ENCODE data around the gene OXA1L.
"Not testable (repeated sequence)": the region's sequence is repeated elsewhere in the genome, so short reads cannot be mapped to it uniquely, and the experiment has no call there.

OXA1L gene

DNA sequence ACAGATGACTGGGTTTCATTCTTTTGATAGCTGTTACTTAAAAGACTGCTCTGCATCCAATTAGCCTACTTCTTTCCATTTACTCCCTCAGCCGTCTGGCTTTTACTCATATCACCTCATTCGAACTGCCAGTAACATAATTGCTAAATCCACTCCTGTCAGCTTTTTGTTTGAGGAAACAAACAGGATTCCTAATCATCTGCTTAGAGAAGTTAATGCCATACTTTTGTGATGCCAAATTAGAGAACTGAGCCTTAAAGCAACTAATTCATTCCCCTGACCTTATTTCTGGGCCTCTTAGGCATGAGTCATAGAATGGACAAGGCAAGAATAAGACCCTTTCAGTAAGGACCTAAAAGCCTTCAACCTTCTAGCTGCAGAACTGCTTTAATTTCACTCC, 2.9 kb downstream of the OXA1L start:
- Histone ChIP-seq H3K4me1 (ENCODE audit: control insufficient read depth, low read depth, low read length) (peaks cover 10% of the 10 kb centered on the region), H3K9me3 (ENCODE audit: control insufficient read depth, low read depth, low read length) (no peaks in the 10 kb centered on the region), H3K27me3 (ENCODE audit: control insufficient read depth, insufficient read depth, low read length) (no peaks in the 10 kb centered on the region), H3K4me3 (ENCODE audit: low read length) (no peak overlapping the region), H3K9ac (ENCODE audit: low read length) (no peak overlapping the region), H3K36me3 (ENCODE audit: control insufficient read depth, low read depth, low read length) (peaks cover 52% of the 10 kb centered on the region), H3K27ac (ENCODE audit: low read length) (no peak overlapping the region)

DNA sequence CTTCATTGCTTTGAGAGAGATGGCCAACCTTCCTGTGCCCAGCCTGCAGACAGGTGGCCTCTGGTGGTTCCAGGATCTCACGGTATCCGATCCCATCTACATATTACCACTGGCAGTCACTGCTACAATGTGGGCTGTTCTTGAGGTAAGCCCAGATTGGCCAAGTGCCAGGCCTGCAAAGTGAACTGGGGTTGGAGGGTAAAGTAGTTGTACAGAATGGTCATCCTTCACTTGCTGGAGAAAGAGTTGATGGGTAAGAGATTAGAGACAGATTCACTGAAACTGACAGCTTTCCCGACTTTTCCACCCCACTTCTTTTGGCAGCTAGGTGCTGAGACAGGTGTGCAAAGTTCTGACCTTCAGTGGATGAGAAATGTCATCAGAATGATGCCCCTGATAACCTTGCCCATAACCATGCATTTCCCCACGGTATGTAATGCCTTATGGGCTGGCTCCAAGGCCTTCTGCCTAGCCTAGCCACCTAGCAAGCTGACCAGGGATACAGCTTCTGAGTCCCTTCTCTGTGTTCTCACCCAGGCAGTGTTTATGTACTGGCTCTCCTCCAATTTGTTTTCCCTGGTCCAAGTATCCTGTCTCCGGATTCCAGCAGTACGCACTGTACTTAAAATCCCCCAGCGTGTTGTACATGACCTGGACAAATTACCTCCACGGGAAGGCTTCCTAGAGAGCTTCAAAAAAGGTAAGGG, 4.1 kb downstream of the OXA1L start:
- Histone ChIP-seq H3K4me3 (ENCODE audit: low read length) (no peak overlapping the region), H3K4me1 (ENCODE audit: control insufficient read depth, low read depth, low read length) (peaks cover 10% of the 10 kb centered on the region), H3K36me3 (ENCODE audit: control insufficient read depth, low read depth, low read length) (peaks cover 52% of the 10 kb centered on the region), H3K9me3 (ENCODE audit: control insufficient read depth, low read depth, low read length) (no peaks in the 10 kb centered on the region), H3K27me3 (ENCODE audit: control insufficient read depth, insufficient read depth, low read length) (no peaks in the 10 kb centered on the region), H3K27ac (ENCODE audit: low read length) (no peak overlapping the region), H3K9ac (ENCODE audit: low read length) (no peak overlapping the region)

DNA sequence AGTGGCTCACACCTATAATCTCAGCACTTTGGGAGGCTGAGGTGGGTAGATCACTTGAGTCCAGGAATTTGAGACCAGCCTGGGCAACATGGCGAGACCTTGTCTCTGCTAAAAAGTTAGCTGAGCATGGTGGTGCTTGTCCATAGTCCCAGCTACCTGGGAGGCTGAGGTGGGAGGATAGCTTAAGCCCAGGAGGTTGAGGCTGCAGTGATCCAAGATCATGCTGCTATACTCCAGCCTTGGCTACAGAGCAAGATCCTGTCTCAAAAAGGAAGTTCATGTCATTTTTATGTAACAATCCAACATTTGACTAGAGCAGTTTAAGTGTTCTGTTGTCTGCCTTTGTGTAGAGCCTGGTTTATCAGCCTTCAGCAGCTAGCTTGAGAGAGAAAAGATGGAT, 6.2 kb downstream of the OXA1L start:
- no peaks in the 10 kb centered on the region for H3K9me3 ChIP-seq (ENCODE audit: control insufficient read depth, low read depth, low read length)
- H3K9ac ChIP-seq (ENCODE audit: low read length): no peak overlapping the region
- peaks cover 52% of the 10 kb centered on the region for H3K36me3 ChIP-seq (ENCODE audit: control insufficient read depth, low read depth, low read length)
- peaks cover 2% of the 10 kb centered on the region for H3K4me1 ChIP-seq (ENCODE audit: control insufficient read depth, low read depth, low read length)
- no peak overlapping the region for H3K4me3 ChIP-seq (ENCODE audit: low read length)
- no peaks in the 10 kb centered on the region for H3K27me3 ChIP-seq (ENCODE audit: control insufficient read depth, insufficient read depth, low read length)
- H3K27ac ChIP-seq (ENCODE audit: low read length): no peak overlapping the region

DNA sequence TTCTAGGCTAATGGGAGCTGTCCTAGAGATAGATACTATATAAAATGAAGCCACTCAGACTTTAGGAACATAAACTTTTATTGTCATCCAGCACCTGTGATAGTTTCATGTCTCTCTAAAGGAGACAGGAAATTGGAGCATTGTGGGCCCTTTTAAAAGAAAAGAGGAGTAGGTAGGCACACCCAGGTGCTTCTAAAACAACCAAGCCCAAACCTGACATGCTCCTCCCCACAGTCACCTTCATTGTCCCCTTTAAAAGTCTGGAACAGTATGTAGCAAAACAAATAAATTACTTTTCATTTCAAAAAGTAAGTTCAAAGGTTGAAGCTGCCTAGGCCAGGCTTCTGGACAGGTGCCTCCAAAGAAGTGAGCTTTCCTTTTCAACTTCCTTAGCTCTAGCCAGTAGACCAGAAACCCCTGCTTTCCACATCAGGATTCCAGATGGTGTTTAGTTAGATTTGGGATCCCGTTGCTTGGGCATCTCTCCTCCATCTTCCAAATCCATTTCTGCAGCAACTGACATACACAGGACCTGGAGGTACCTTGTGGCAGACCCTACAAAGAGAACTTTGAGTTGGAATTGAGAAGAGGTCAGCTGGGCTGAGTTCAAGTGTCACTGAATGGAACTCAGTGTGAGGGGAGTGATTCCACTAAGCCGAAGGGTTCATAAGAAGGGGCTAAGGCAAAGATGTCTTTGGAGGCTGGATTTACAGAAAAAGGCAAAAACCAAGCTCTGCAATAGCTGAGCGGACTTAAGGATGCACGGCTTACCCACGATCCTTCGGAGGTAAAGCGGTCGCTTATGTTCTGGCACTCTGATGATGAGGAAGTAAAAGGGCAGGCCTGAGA, 6.9 kb downstream of the OXA1L start:
- Histone ChIP-seq H3K4me3 (ENCODE audit: low read length) (no peak overlapping the region), H3K9me3 (ENCODE audit: control insufficient read depth, low read depth, low read length) (no peaks in the 10 kb centered on the region), H3K9ac (ENCODE audit: low read length) (no peak overlapping the region), H3K27me3 (ENCODE audit: control insufficient read depth, insufficient read depth, low read length) (no peaks in the 10 kb centered on the region), H3K36me3 (ENCODE audit: control insufficient read depth, low read depth, low read length) (peaks cover 48% of the 10 kb centered on the region), H3K27ac (ENCODE audit: low read length) (no peak overlapping the region), H3K4me1 (ENCODE audit: control insufficient read depth, low read depth, low read length) (no peaks in the 10 kb centered on the region)

DNA sequence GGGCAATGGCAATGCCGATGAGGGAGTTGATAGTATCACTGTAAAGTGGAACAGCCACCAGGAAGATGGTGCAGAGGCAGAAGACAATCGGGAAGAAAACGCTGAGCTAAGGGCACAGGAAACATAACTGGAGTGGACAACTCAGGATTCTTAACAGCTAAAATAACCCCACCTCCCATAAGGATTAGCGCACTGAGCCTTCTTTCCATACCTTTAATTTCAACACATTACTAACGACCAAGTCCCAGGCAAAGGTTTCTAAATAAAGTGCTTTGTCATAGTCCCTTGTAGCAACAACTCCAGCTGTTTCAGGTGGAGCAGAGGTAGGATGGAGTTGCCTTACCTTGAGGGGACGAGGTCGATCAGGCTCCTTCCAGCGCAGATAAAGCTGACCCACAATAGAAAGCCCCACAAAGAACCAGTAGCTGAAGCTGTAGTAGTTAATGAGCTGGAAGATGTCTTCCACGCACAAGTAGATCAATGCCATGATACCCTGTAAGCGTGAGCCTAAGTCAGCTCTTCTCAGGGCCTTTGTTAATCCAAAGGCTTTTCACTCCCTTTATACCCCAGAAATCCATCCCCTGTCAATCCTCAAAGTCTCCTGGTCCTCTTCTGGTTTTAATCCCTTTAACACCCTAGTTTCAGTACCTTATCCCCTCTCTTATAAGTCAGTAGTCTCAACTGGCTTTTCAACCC, 7.7 kb downstream of the OXA1L start:
- H3K36me3 ChIP-seq (ENCODE audit: control insufficient read depth, low read depth, low read length): peaks cover 42% of the 10 kb centered on the region

DNA sequence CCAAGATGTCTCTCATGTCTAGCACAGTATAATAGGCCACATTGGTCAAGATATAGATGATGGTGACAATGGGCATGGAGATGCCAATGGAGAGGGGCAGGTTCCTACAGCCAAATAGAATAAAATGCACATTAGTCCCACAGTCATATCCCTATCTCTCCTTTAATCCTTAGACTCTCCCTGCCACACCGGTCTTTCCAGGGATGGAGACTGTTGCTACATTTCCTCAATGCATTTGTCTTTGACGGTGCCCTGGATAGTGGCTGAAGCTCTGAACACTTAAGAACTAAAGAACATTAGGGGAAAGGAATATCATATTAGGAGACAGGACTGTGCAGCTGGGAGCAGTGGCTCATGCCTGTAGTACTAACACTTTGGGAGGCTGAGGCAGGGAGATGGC, 9.7 kb downstream of the OXA1L start:
- Histone ChIP-seq H3K27ac (ENCODE audit: low read length) (no peak overlapping the region), H3K4me3 (ENCODE audit: low read length) (no peak overlapping the region), H3K27me3 (ENCODE audit: control insufficient read depth, insufficient read depth, low read length) (no peaks in the 10 kb centered on the region), H3K4me1 (ENCODE audit: control insufficient read depth, low read depth, low read length) (peaks cover 12% of the 10 kb centered on the region), H3K9ac (ENCODE audit: low read length) (no peak overlapping the region), H3K9me3 (ENCODE audit: control insufficient read depth, low read depth, low read length) (no peaks in the 10 kb centered on the region), H3K36me3 (ENCODE audit: control insufficient read depth, low read depth, low read length) (peaks cover 22% of the 10 kb centered on the region)

More for the DNA sequence above, 7.7 kb downstream of the OXA1L start:
- H3K4me3 ChIP-seq (ENCODE audit: low read length): no peak overlapping the region
- H3K9me3 ChIP-seq (ENCODE audit: control insufficient read depth, low read depth, low read length): no peaks in the 10 kb centered on the region
- H3K27me3 ChIP-seq (ENCODE audit: control insufficient read depth, insufficient read depth, low read length): no peaks in the 10 kb centered on the region
- H3K4me1 ChIP-seq (ENCODE audit: control insufficient read depth, low read depth, low read length): no peaks in the 10 kb centered on the region
- no peak overlapping the region for H3K9ac ChIP-seq (ENCODE audit: low read length)
- H3K27ac ChIP-seq (ENCODE audit: low read length): no peak overlapping the region

DNA sequence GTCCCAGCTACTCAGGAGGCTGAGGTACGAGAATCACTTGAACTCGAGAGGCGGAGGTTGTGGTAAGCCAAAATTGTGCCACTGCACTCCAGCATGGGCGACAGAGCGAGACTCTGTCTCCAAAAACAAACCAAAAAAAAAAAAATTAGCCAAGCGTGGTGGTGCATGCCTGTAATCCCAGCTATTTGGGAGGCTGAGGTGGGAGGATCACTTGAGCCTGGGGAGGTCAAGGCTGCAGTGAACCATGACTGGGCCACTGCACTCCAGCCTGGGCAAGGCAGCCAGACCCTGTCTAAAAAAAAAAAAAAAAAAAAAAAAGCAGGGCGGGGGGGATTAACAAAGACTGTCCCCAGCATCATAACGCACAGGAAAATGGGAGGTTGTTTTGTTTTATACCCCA, 10.4 kb downstream of the OXA1L start:
- not testable (repeated sequence) for H3K9me3 ChIP-seq (ENCODE audit: control insufficient read depth, low read depth, low read length); H3K27me3 ChIP-seq (ENCODE audit: control insufficient read depth, insufficient read depth, low read length); H3K4me3 ChIP-seq (ENCODE audit: low read length); H3K9ac ChIP-seq (ENCODE audit: low read length); H3K27ac ChIP-seq (ENCODE audit: low read length)
- Histone ChIP-seq H3K4me1 (ENCODE audit: control insufficient read depth, low read depth, low read length) (peaks cover 12% of the 10 kb centered on the region), H3K36me3 (ENCODE audit: control insufficient read depth, low read depth, low read length) (peaks cover 15% of the 10 kb centered on the region)

DNA sequence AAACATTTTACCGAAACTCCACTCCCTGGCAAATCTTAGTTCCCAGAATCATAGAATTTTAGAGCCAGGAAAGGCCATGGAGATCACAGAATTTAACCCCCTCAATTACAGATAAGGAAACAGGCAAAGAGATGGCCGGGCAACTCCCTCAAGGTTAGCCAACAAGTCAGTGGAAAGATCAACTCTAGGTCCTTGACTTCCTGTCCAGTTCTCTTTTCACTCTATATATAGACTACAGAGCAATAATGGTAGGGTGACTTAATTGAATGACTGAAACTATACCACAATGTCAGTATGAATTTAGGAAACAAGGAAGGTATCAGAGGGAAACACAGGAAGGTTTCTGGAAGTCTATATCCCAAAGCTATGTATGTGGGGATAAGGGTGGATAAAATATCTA, 11.6 kb downstream of the OXA1L start:
- H3K9ac ChIP-seq (ENCODE audit: low read length): no peak overlapping the region
- H3K36me3 ChIP-seq (ENCODE audit: control insufficient read depth, low read depth, low read length): peaks cover 6% of the 10 kb centered on the region
- no peaks in the 10 kb centered on the region for H3K27me3 ChIP-seq (ENCODE audit: control insufficient read depth, insufficient read depth, low read length)
- peaks cover 12% of the 10 kb centered on the region for H3K4me1 ChIP-seq (ENCODE audit: control insufficient read depth, low read depth, low read length)
- no peak overlapping the region for H3K4me3 ChIP-seq (ENCODE audit: low read length)
- no peak overlapping the region for H3K27ac ChIP-seq (ENCODE audit: low read length)
- no peaks in the 10 kb centered on the region for H3K9me3 ChIP-seq (ENCODE audit: control insufficient read depth, low read depth, low read length)

DNA sequence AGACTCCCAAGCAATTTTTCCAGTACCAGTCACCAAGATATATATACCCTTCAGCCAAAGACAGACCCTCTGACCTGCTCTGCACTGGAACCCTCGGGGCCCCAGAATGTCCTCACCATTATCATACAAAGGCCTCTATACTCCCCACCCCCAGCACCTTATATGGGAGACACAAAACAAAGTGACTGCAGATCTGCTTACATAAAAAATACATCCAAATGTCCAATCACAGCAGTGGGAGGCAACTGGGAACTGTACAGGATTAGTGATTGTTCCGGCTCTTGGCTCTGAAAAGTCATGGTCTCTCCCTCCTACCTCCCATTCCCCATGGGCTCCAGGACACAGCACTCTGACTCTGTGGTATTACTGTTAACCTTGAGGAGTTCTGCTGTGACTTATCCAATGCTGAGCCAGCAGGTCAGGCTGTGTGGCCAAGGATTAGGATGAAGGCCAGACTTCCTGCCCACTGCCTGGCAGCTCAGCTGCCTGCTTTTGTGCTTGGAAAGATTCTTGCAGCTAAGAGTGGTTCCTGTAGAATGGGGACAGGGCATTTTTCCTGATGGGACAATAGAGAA, 13.7 kb downstream of the OXA1L start:
- peaks cover 12% of the 10 kb centered on the region for H3K4me1 ChIP-seq (ENCODE audit: control insufficient read depth, low read depth, low read length)

DNA sequence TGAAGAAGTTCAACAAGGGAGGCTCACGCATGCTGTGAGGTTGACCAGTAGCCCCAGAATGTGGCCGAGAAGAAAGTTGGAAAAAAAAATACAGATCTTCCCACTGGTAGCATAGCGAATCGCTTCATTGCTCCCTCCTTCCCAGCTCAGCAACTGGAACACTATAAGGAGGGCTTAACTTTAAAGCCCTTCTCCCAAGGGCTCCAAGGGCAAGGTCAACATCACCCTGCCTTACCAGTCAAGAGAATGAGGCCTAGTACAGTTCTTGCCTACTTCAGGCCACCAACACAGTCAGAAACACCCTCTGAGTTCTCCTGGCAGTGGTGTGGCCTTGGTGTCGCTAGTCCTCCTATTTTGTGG, 14.4 kb downstream of the OXA1L start:
- H3K36me3 ChIP-seq (ENCODE audit: control insufficient read depth, low read depth, low read length): no peaks in the 10 kb centered on the region
- H3K27ac ChIP-seq (ENCODE audit: low read length): no peak overlapping the region
- H3K27me3 ChIP-seq (ENCODE audit: control insufficient read depth, insufficient read depth, low read length): no peaks in the 10 kb centered on the region
- no peaks in the 10 kb centered on the region for H3K9me3 ChIP-seq (ENCODE audit: control insufficient read depth, low read depth, low read length)
- no peak overlapping the region for H3K4me3 ChIP-seq (ENCODE audit: low read length)
- H3K4me1 ChIP-seq (ENCODE audit: control insufficient read depth, low read depth, low read length): peaks cover 12% of the 10 kb centered on the region
- no peak overlapping the region for H3K9ac ChIP-seq (ENCODE audit: low read length)

More for the DNA sequence above, 13.7 kb downstream of the OXA1L start:
- Histone ChIP-seq H3K36me3 (ENCODE audit: control insufficient read depth, low read depth, low read length) (no peaks in the 10 kb centered on the region), H3K9ac (ENCODE audit: low read length) (no peak overlapping the region), H3K27me3 (ENCODE audit: control insufficient read depth, insufficient read depth, low read length) (no peaks in the 10 kb centered on the region), H3K27ac (ENCODE audit: low read length) (no peak overlapping the region), H3K9me3 (ENCODE audit: control insufficient read depth, low read depth, low read length) (no peaks in the 10 kb centered on the region), H3K4me3 (ENCODE audit: low read length) (no peak overlapping the region)

DNA sequence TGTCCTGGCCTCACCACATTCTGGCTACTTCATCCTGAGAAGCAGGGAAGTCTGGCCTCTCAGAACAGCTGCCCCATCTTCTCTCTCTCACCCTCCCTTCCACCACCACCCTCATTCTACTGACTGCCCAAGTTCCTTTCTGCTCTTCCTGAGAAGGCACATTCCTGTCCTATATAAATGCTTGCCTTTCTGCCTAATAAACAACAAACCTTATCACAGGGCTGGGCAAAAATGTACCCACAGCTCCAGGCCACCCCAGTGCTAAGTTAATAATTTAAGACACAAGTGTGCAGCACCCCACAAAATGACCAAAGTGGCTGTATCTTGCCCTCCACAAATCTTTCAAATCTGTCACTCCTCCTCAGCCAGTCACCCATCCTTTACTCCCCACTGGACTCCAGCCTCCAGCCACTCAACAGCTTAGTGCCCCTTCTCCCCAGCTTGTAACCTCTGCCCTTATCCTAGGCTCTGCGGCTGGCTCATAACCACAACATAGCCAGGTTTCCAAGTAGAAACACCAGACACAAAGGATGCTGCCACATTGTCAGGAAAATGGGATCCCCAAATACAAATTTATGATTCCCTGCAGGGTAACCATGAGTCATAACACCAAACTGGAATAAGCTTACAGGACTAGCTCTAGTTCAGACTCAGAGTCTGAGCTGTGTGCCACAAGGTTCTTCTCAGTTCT, 15.0 kb downstream of the OXA1L start:
- Histone ChIP-seq H3K4me1 (ENCODE audit: control insufficient read depth, low read depth, low read length) (peaks cover 12% of the 10 kb centered on the region), H3K36me3 (ENCODE audit: control insufficient read depth, low read depth, low read length) (no peaks in the 10 kb centered on the region), H3K9me3 (ENCODE audit: control insufficient read depth, low read depth, low read length) (no peaks in the 10 kb centered on the region), H3K27me3 (ENCODE audit: control insufficient read depth, insufficient read depth, low read length) (no peaks in the 10 kb centered on the region), H3K27ac (ENCODE audit: low read length) (no peak overlapping the region), H3K9ac (ENCODE audit: low read length) (no peak overlapping the region), H3K4me3 (ENCODE audit: low read length) (no peak overlapping the region)
